Neural cell (in vitro differentiated cells): ENCODE measurements around the gene SENP5. TPM values are rescaled to one million over a fixed set of nuclear protein-coding genes. Genes with fewer than 3 reads are reported as not detected.

ENCODE experiments used
- H2AFZ ChIP-seq: fragments of 200-600, 300-800 bp; sonication (generic), shearing (Covaris generic); 2 replicates; pipeline ENCODE4 v1.6.0; 2014; ENCODE audit warnings: low read depth, mild to moderate bottlenecking, antibody characterized with exemption, low read length, moderate library complexity
- H3F3A ChIP-seq: fragments of 200-600 bp; shearing (Covaris generic); 2 replicates; pipeline ENCODE4 v1.6.1; 2016; ENCODE audit warnings: mild to moderate bottlenecking, moderate library complexity, mixed read lengths, antibody characterized with exemption, low read length; ENCODE audit not compliant: insufficient read depth, poor library complexity, severe bottlenecking
- H3K27ac ChIP-seq: fragments of 200-600, 300-800 bp; sonication (generic), shearing (Covaris generic); 2 replicates; pipeline ENCODE4 v1.5.1; 2014; ENCODE audit warnings: mild to moderate bottlenecking, low read length, moderate library complexity
- H3K27me3 ChIP-seq: fragments of 300-800, 200-600 bp; sonication (generic), shearing (Covaris generic); 2 replicates; pipeline ENCODE4 v1.6.0; 2014; ENCODE audit warnings: mild to moderate bottlenecking, low read depth, low read length, moderate library complexity; ENCODE audit not compliant: insufficient read depth
- H3K36me3 ChIP-seq: fragments of 300-800, 200-600 bp; sonication (generic), shearing (Covaris generic); 2 replicates; pipeline ENCODE4 v1.5.1; 2014; ENCODE audit warnings: mild to moderate bottlenecking, antibody characterized with exemption, low read length, moderate library complexity; ENCODE audit not compliant: insufficient read depth
- H3K4me2 ChIP-seq: fragments of 300-800, 200-600 bp; sonication (generic), shearing (Covaris generic); 2 replicates; pipeline ENCODE4 v1.6.0; 2014; ENCODE audit warnings: mild to moderate bottlenecking, low read length
- H3K4me3 ChIP-seq: fragments of 300-800, 200-600 bp; sonication (generic), shearing (Covaris generic); 2 replicates; pipeline ENCODE4 v1.5.1; 2014; ENCODE audit warnings: mild to moderate bottlenecking, low read length, moderate library complexity
- H3K79me2 ChIP-seq: fragments of 200-600 bp; shearing (Covaris generic); replicated peaks from 2 replicates; pipeline ENCODE4 v1.6.0; 2014; ENCODE audit warnings: mild to moderate bottlenecking, low read length, moderate library complexity; ENCODE audit not compliant: insufficient read depth
- H3K9ac ChIP-seq: fragments of 300-800, 200-600 bp; sonication (generic), shearing (Covaris generic); 2 replicates; pipeline ENCODE4 v1.6.1; 2016; ENCODE audit warnings: mild to moderate bottlenecking, low read length, mixed read lengths
- H3K9me2 ChIP-seq: fragments of 200-600 bp; shearing (Covaris generic); 2 replicates; pipeline ENCODE4 v1.6.1; 2016; ENCODE audit warnings: mild to moderate bottlenecking, low read length, mixed read lengths; ENCODE audit not compliant: insufficient read depth
- H3K9me3 ChIP-seq: fragments of 200-600, 300-800 bp; sonication (generic), shearing (Covaris generic); 2 replicates; pipeline ENCODE4 v1.6.1; 2016; ENCODE audit warnings: mild to moderate bottlenecking, mixed run types, low read length, moderate library complexity, mixed read lengths
- H4K20me1 ChIP-seq: fragments of 200-600 bp; shearing (Covaris generic); 2 replicates; pipeline ENCODE4 v1.6.1; 2016; ENCODE audit warnings: mild to moderate bottlenecking, mixed run types; ENCODE audit not compliant: insufficient read depth
- CTCF ChIP-seq: fragments of 450-650 bp; IDR thresholded peaks from 2 replicates; pipeline ENCODE4 v1.5.1; 2014; ENCODE audit warnings: antibody characterized with exemption, mild to moderate bottlenecking, moderate library complexity; ENCODE audit not compliant: poor library complexity, severe bottlenecking
- EP300 ChIP-seq: fragments of 450-650 bp; conservative IDR thresholded peaks from 2 replicates; pipeline ENCODE4 v1.6.1; 2014; ENCODE audit warnings: antibody characterized with exemption, mild to moderate bottlenecking, moderate library complexity; ENCODE audit not compliant: poor library complexity, severe bottlenecking
- EZH2 ChIP-seq: fragments of 200-600, 300-800 bp; shearing (Covaris generic), sonication (generic); IDR thresholded peaks from 2 replicates; pipeline ENCODE4 v1.6.1; 2014; ENCODE audit warnings: antibody characterized with exemption, low read length, borderline replicate concordance, mild to moderate bottlenecking; ENCODE audit not compliant: insufficient read depth, poor library complexity, severe bottlenecking
- MXI1 ChIP-seq: fragments of 450-650 bp; conservative IDR thresholded peaks from 2 replicates; pipeline ENCODE4 v1.6.1; 2014; ENCODE audit warnings: antibody characterized with exemption, mild to moderate bottlenecking; ENCODE audit not compliant: poor library complexity, severe bottlenecking
- POLR2AphosphoS5 ChIP-seq: IDR thresholded peaks from 2 replicates; pipeline ENCODE4 v1.6.1; 2012
- RAD21 ChIP-seq: fragments of 450-650 bp; conservative IDR thresholded peaks from 2 replicates; pipeline ENCODE4 v1.6.1; 2014; ENCODE audit warnings: antibody characterized with exemption, mild to moderate bottlenecking, moderate library complexity
- REST ChIP-seq: IDR thresholded peaks from 2 replicates; pipeline ENCODE4 v1.6.1; 2012; ENCODE audit warnings: borderline replicate concordance
- SMC3 ChIP-seq: fragments of 450-650 bp; conservative IDR thresholded peaks from 2 replicates; pipeline ENCODE4 v1.6.1; 2014; ENCODE audit warnings: antibody characterized with exemption, mild to moderate bottlenecking, moderate library complexity; ENCODE audit not compliant: poor library complexity
- TAF1 ChIP-seq: IDR thresholded peaks from 2 replicates; pipeline ENCODE4 v1.6.1; 2012; ENCODE audit warnings: low read depth
- polyA plus RNA-seq: library from polyadenylated mRNA; depleted of rRNA; stranded (reverse); fragments of >200 nt; gene quantifications from 2 replicates; pipeline ENCODE4 v1.2.3, GENCODE V29; 2014

Gene SENP5
- polyA plus RNA-seq, 1 donor from 2014 or later = 27.3 TPM

GRCh38 chr3:196914866-196915265 is 47.1 kb downstream of the SENP5 start:
- H3K9ac ChIP-seq = no peak overlapping the region
- H3K4me2 ChIP-seq = no peak overlapping the region

GRCh38 chr3:196915375-196915774 is 47.7 kb downstream of the SENP5 start:
- Histone ChIP-seq H4K20me1 (no peaks in the 10 kb centered on the region), H3K36me3 (peaks cover 4% of the 10 kb centered on the region), H3K4me2 (no peak overlapping the region), H3K4me3 (no peak overlapping the region), H3K79me2 (no peaks in the 10 kb centered on the region), H3K27ac (no peak overlapping the region), H3K9me3 (no peaks in the 10 kb centered on the region), H3F3A (no peaks in the 10 kb centered on the region), H3K9me2 (no peaks in the 10 kb centered on the region), H3K27me3 (no peaks in the 10 kb centered on the region), H3K9ac (no peak overlapping the region), H2AFZ (no peak overlapping the region)
- no peak for TF ChIP-seq REST
- TF ChIP-seq POLR2AphosphoS5 = no peak
- no peak for TF ChIP-seq EZH2
- no peak for TF ChIP-seq SMC3
- TF ChIP-seq CTCF = no peak
- TF ChIP-seq TAF1 = no peak
- TF ChIP-seq MXI1 = no peak

More at GRCh38 chr3:196914866-196915265, 47.1 kb downstream of the SENP5 start:
- Histone ChIP-seq H3K27me3 (no peaks in the 10 kb centered on the region), H2AFZ (no peak overlapping the region), H3F3A (no peaks in the 10 kb centered on the region), H3K4me3 (no peak overlapping the region), H3K36me3 (peaks cover 4% of the 10 kb centered on the region), H4K20me1 (no peaks in the 10 kb centered on the region), H3K79me2 (no peaks in the 10 kb centered on the region), H3K27ac (no peak overlapping the region), H3K9me2 (no peaks in the 10 kb centered on the region), H3K9me3 (no peaks in the 10 kb centered on the region)
- no peak for TF ChIP-seq CTCF
- TF ChIP-seq REST = no peak
- TF ChIP-seq EZH2 = no peak
- no peak for TF ChIP-seq RAD21
- no peak for TF ChIP-seq SMC3
- no peak for TF ChIP-seq TAF1
- no peak for TF ChIP-seq MXI1
- TF ChIP-seq POLR2AphosphoS5 = no peak
- TF ChIP-seq EP300 = no peak
